ENCODE results near the gene ULBP1. TPM values are rescaled to one million over a fixed set of nuclear protein-coding genes. Genes with fewer than 3 reads are reported as not detected.
"Not testable (repeated sequence)": the region's sequence is repeated elsewhere in the genome, so short reads cannot be mapped to it uniquely, and the experiment has no call there.

The ULBP1 gene
- total RNA-seq, 1 experiment from 2014 or later: not detected

GRCh38 chr6:150006961-150007464, 43.3 kb downstream of the ULBP1 start:
- intact Hi-C loops (cut with micrococcal nuclease): loop anchor here (5.0 kb wide), 1 partner anchor 390 kb away; no protein-coding TSS in a partner anchor
- peaks cover 17% of the 10 kb centered on the region for H3K4me1 Mint-ChIP-seq (ENCODE audit: insufficient read depth, unreplicated experiment)
- no peaks in the 10 kb centered on the region for H3K36me3 Mint-ChIP-seq (ENCODE audit: insufficient read depth, unreplicated experiment)
- no peak overlapping the region for H3K4me3 Mint-ChIP-seq (ENCODE audit: unreplicated experiment)
- DNase-seq (ENCODE audit: unreplicated experiment): peak; percentile 49
- no TSS peak for BruUV-seq (replicated peaks)
- no peaks in the 10 kb centered on the region for H3K9me3 Mint-ChIP-seq (ENCODE audit: unreplicated experiment)
- H3K27me3 Mint-ChIP-seq (ENCODE audit: insufficient read depth, unreplicated experiment): peaks cover 20% of the 10 kb centered on the region
- POLR2A ChIA-PET: interaction anchor here (0.6 to 0.8 kb wide), 3 partner anchors 137 to 808 kb away, joined by 3 read pairs; no protein-coding TSS in a partner anchor
- peak; percentile 48 for TF ChIP-seq CTCF (IDR thresholded peaks at IDR 0.05; ENCODE audit: unreplicated experiment)
- CTCF ChIA-PET: interaction anchor here (0.6 to 2.1 kb wide), 3 partner anchors 274 to 458 kb away, joined by 3 to 6 read pairs (median 3); no protein-coding TSS in a partner anchor
- no peak overlapping the region for H3K27ac Mint-ChIP-seq (ENCODE audit: low read depth, unreplicated experiment)

GRCh38 chr6:150008588-150008987, 44.8 kb downstream of the ULBP1 start:
- peak; percentile 34 for DNase-seq (ENCODE audit: unreplicated experiment)
- Mint-ChIP-seq H3K9me3 (ENCODE audit: unreplicated experiment) (no peaks in the 10 kb centered on the region), H3K4me3 (ENCODE audit: unreplicated experiment) (no peak overlapping the region), H3K4me1 (ENCODE audit: insufficient read depth, unreplicated experiment) (peaks cover 17% of the 10 kb centered on the region), H3K27me3 (ENCODE audit: insufficient read depth, unreplicated experiment) (peaks cover 29% of the 10 kb centered on the region), H3K36me3 (ENCODE audit: insufficient read depth, unreplicated experiment) (no peaks in the 10 kb centered on the region), H3K27ac (ENCODE audit: low read depth, unreplicated experiment) (peak overlapping the region; percentile 31)
- POLR2A ChIA-PET: interaction anchor here (0.5 to 0.6 kb wide), 2 partner anchors 27 to 52 kb away, joined by 3 to 4 read pairs; no protein-coding TSS in a partner anchor
- CTCF ChIA-PET: interaction anchor here (0.6 to 2.1 kb wide), 5 partner anchors 9 to 1251 kb away, joined by 3 to 10 read pairs (median 4); no protein-coding TSS in a partner anchor
- no peak for TF ChIP-seq CTCF (IDR thresholded peaks at IDR 0.05; ENCODE audit: unreplicated experiment)
- BruUV-seq (replicated peaks): no TSS peak
- intact Hi-C loops (cut with micrococcal nuclease): loop anchor here (5.0 kb wide), 1 partner anchor 389 kb away; no protein-coding TSS in a partner anchor

GRCh38 chr6:150012846-150013784, 49.4 kb downstream of the ULBP1 start:
- H3K9me3 Mint-ChIP-seq (ENCODE audit: unreplicated experiment); POLR2A ChIA-PET; H3K36me3 Mint-ChIP-seq (ENCODE audit: insufficient read depth, unreplicated experiment); DNase-seq (ENCODE audit: unreplicated experiment); BruUV-seq (replicated peaks); H3K4me3 Mint-ChIP-seq (ENCODE audit: unreplicated experiment); H3K27ac Mint-ChIP-seq (ENCODE audit: low read depth, unreplicated experiment): not testable (repeated sequence)
- CTCF ChIA-PET: interaction anchor here (0.5 to 1.6 kb wide), 2 partner anchors 78 to 339 kb away, joined by 4 read pairs; no protein-coding TSS in a partner anchor
- Mint-ChIP-seq H3K27me3 (ENCODE audit: insufficient read depth, unreplicated experiment) (peaks cover 63% of the 10 kb centered on the region), H3K4me1 (ENCODE audit: insufficient read depth, unreplicated experiment) (peaks cover 22% of the 10 kb centered on the region)
- intact Hi-C loops (cut with micrococcal nuclease): loop anchor here (10.0 kb wide), 2 partner anchors 168 to 288 kb away; no protein-coding TSS in a partner anchor

- intact Hi-C loops (cut with micrococcal nuclease): loop anchor here (10.0 kb wide), 2 partner anchors 169 to 289 kb away; no protein-coding TSS in a partner anchor
- H3K9me3 Mint-ChIP-seq (ENCODE audit: unreplicated experiment); BruUV-seq (replicated peaks); H3K27ac Mint-ChIP-seq (ENCODE audit: low read depth, unreplicated experiment); DNase-seq (ENCODE audit: unreplicated experiment); POLR2A ChIA-PET; H3K36me3 Mint-ChIP-seq (ENCODE audit: insufficient read depth, unreplicated experiment); H3K4me3 Mint-ChIP-seq (ENCODE audit: unreplicated experiment): not testable (repeated sequence)
- Mint-ChIP-seq H3K27me3 (ENCODE audit: insufficient read depth, unreplicated experiment) (peaks cover 63% of the 10 kb centered on the region), H3K4me1 (ENCODE audit: insufficient read depth, unreplicated experiment) (peaks cover 13% of the 10 kb centered on the region)
- CTCF ChIA-PET: interaction anchor here (0.5 kb wide), 1 partner anchor 338 kb away, joined by 4 read pairs; no protein-coding TSS in a partner anchor
These were observed 50.3 kb downstream of the ULBP1 start for GRCh38 chr6:150013785-150014622.

- H3K9me3 Mint-ChIP-seq (ENCODE audit: unreplicated experiment); DNase-seq (ENCODE audit: unreplicated experiment); CTCF ChIA-PET; BruUV-seq (replicated peaks); H3K36me3 Mint-ChIP-seq (ENCODE audit: insufficient read depth, unreplicated experiment); POLR2A ChIA-PET; H3K27ac Mint-ChIP-seq (ENCODE audit: low read depth, unreplicated experiment); H3K4me3 Mint-ChIP-seq (ENCODE audit: unreplicated experiment): not testable (repeated sequence)
- Mint-ChIP-seq H3K27me3 (ENCODE audit: insufficient read depth, unreplicated experiment) (peaks cover 61% of the 10 kb centered on the region), H3K4me1 (ENCODE audit: insufficient read depth, unreplicated experiment) (peaks cover 13% of the 10 kb centered on the region)
- intact Hi-C loops (cut with micrococcal nuclease): loop anchor here (10.0 kb wide), 2 partner anchors 170 to 290 kb away; no protein-coding TSS in a partner anchor
These were observed 51.0 kb downstream of the ULBP1 start for GRCh38 chr6:150014623-150015280.

GRCh38 chr6:150015281-150016001, 51.7 kb downstream of the ULBP1 start:
- Mint-ChIP-seq H3K27me3 (ENCODE audit: insufficient read depth, unreplicated experiment) (peaks cover 54% of the 10 kb centered on the region), H3K4me1 (ENCODE audit: insufficient read depth, unreplicated experiment) (peaks cover 13% of the 10 kb centered on the region)
- POLR2A ChIA-PET; DNase-seq (ENCODE audit: unreplicated experiment); H3K36me3 Mint-ChIP-seq (ENCODE audit: insufficient read depth, unreplicated experiment); BruUV-seq (replicated peaks); H3K9me3 Mint-ChIP-seq (ENCODE audit: unreplicated experiment); H3K27ac Mint-ChIP-seq (ENCODE audit: low read depth, unreplicated experiment); H3K4me3 Mint-ChIP-seq (ENCODE audit: unreplicated experiment): not testable (repeated sequence)
- intact Hi-C loops (cut with micrococcal nuclease): loop anchor here (10.0 kb wide), 2 partner anchors 171 to 291 kb away; no protein-coding TSS in a partner anchor
- CTCF ChIA-PET: interaction anchor here (0.6 kb wide), 2 partner anchors 57 to 183 kb away, joined by 3 to 6 read pairs; no protein-coding TSS in a partner anchor

Measured in MCF 10A (cell line).